ENCODE data around the gene AK2.
"Not testable (repeated sequence)": the region's sequence is repeated elsewhere in the genome, so short reads cannot be mapped to it uniquely, and the experiment has no call there.

Gene AK2

DNA sequence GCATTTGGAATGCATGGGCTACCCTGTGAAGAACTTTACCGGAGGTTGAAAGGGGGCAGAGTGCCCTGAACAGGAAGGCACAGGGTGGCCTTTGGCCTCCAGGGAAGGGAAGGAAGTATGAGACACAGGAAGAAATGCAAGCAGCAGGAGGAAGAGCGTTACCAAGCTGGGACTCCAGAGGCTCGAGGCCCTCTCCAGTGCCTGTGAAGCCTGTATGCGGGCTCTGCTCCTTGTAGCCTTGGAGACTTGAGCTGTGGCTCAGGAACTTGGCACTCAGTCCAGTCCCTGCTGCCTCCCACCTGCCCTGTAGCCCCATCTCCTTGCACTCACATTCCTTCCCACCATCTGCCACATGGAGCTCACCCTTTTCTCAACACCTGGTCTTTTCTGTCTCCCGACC, 38.6 kb downstream of the AK2 start:
- no peak for DNase-seq (ENCODE audit: low spot score)

GRCh38 chr1:32997381-32997891, 39.2 kb downstream of the AK2 start:
- no peak for DNase-seq (ENCODE audit: low spot score)

DNA sequence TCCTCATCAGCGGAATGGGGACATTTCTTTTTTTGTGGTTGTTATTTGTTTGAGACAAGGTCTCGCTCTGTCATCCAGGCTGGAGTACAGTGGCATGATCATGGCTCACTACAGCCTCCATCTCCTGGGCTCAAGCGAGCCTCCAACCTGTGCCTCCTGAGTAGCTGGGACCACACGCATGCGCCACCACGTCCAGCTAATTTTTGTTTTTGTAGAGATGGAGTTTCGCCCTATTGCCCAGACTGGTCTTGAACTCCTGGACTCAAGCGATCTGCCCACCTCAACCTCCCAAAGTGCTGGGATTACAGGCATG, 43.4 kb downstream of the AK2 start:
- DNase-seq (ENCODE audit: low spot score): not testable (repeated sequence)

- DNase-seq (ENCODE audit: low spot score): peak; percentile 62
These were observed 44.0 kb downstream of the AK2 start for GRCh38 chr1:32992489-32993323.

DNA sequence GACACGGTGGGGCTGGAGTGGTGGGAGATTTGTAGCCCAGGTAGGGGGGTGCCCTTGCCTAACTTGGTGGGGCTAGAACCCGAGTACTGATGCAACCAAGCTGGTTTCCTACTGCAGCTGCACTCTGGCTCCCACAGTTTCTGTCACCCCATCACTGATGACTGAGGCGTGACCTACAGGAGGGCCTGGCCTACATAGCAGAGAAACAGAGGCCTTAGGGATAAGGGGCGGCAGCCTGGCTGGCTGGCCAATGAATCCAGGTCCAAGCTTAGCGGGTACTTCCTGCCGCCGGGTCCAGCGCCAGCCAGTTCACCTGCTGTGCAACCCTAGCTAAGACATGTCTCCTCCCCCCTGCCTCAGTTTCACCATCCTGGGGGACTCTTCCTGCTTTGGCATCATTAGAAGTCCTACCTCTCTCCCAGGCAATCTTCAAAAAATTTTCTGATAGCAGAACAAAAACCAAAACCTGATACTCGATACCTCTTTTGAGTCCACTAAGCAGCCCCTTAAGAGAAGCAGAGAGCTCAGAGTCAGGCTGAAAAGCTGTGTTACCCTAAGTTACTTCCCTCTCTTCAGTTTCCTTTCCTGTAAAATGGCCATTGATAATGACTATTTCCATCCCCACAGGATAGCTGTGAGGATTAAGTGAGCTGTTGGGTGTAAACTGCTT, 44.7 kb downstream of the AK2 start:
- no peak for DNase-seq (ENCODE audit: low spot score)

DNA sequence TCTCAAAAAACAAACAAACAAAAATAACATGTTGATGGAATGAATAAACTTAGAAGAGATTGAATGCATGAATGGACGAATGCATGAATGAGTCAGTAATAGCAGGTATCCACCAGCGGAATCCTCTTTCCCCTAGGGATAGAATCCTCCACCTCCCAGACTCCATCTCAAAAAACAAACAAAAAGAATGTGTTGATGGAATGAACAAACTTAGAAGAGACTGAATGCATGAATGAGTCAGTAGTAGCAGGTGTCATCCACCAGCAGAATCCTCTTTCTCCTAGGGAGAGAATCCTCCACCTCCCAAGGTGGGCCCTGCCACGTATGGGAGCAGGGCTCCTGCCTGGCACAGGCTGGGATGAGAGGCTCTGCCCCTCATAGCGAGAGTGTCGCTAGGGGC, 45.3 kb downstream of the AK2 start:
- DNase-seq (ENCODE audit: low spot score): no peak

DNA sequence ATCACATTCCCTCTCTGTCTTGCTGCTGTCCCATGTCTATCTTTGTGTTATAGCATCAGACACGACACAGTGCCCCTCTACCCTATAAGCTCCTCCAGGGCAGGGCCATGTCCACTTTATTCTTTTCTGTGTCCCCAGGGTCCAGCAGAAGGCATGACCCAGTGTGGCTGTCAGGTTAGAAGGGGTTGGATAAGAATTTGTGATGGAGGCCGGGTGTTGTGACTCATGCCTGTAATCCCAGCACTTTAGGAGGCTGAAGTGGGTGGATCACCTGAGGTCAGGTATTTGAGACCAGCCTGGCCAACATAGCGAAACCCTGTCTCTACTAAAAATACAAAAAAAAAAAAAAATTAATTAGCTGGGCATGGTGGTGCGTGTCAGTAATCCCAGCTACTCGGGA, 45.8 kb downstream of the AK2 start:
- DNase-seq (ENCODE audit: low spot score): no peak

DNA sequence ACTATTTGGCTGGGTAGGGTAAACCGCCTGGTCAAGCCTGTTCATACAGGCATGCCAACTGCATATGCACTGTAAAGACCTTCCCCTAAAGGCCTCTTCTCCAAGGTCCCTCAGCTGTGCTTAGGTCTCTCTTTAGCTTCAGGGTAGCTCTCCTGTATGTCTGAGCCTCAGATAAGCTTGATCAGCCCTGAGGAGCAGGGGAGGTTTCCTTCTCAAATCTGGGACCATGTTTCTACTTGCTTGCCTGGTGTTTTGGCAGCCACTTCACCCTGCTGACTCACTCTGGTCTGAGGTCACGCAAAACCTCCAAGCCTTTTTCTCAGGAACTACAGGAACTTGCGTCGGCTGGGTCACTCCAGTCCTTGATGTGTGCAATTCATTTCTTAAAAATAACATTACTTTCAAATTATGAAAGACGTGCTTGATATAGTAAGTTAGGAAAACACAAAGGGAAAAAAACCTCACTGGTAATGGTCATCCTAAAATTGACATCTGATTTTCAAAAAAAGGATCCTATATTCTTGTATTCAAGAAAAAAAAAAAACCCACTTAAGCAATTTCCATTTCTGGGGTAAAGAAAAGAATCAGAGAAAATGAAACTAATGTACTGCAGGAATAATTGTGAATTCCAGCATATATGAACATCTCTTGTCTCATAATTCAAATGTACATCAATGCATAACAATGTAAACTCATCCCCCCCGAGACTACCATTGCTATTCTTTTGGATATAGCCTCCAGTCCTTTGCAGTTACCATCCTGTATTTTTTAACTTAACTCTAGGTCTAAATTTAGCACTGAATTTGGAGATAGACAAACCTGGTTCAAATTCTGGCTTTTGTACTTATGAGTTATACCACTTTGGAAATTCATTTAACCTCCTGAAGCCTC, 47.3 kb downstream of the AK2 start:
- peak; percentile 34 for DNase-seq (ENCODE audit: low spot score)

DNA sequence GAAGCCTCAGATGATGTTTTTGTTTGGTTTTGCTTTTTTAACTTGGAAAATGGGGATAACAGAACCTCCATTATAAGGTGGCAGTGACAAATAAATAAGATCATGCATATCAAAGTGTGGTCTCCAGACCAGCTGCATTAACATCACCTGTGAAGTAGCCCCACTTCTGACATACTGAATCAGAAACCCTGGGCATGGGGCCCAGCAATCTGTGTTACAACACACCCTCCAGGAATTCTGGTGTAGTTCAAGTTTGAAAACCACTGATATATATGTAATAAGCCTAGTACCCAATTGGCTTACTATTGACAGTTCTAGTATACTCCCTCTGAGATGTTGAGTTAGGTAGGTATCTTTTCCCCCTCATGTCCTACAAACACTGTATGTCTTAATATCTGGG, 48.0 kb downstream of the AK2 start:
- DNase-seq (ENCODE audit: low spot score): no peak

DNA sequence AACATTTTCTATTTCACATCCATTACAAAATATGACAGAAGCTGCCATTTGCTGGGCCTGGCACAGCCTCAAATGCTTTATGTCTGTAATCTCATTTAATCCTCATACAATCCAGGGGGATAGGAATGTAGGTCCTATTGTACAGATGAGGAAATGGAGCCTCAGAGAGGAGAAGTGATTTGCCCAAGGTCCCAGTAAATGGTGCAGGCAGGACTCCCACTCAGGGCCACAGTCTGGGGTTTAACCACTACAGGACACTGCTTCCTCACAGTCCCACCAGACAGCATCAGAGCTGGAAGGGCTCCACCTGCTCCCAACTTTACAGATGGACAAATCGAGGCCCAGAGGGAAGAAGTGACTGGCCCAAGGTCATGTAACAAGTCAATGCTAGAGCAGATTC, 51.5 kb downstream of the AK2 start:
- DNase-seq (ENCODE audit: low spot score): no peak

DNA sequence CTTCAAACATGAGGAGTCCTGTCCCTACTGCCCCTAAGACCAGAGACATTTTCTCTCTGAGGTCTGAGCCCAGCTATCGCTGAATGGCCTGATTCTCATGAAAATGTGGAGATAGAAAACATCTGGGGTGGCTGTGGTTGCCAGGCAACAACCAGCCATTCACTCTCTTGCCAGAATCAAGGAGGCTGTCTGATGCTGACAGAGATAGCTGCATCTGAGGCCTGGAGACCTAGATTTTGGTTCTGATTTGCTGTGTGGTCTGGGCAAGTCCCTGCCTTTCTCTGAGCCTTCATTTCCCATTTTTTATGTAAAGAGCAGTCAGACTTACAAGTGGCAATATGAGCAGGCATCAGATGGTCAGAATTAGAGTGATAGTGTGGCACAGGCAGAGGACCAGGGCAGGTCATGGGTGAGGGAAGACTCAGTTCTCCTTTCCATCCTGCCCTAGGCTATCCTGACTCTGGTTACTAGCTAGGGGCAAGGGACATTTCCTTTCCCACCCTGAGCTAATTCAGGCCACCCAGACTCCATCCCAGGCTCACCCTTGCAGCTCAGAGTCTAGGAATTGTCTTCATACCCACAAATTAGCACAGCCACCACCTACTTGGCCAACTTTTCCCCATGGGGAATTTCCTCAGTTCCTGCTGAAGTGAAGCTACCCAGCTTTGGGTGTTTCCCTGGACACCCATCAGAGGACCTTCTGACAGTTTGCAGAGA, 52.1 kb downstream of the AK2 start:
- DNase-seq (ENCODE audit: low spot score): peak; percentile 76

DNA sequence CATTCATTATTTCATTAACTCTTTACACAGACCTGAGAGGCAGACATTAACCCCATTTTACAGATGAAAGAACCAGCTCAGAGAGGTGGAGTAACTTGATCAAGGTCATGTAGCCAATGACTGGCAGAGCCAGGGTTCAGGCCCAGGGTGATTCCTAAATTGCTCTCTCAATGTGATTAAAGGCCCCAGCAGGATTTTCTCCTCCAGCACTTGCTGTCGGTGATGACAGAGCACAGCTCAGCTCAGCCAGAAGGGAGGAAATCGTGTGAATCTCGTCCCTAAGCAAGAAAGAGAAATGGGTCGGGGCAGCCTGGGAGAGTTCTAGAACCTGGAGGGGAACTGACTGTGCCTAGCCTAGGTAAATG, 52.6 kb downstream of the AK2 start:
- no peak for DNase-seq (ENCODE audit: low spot score)

GRCh38 chr1:32983020-32983419, 53.7 kb downstream of the AK2 start:
- no peak for DNase-seq (ENCODE audit: low spot score)

GRCh38 chr1:32981003-32981901, 55.4 kb downstream of the AK2 start:
- DNase-seq (ENCODE audit: low spot score): peak; percentile 84

DNA sequence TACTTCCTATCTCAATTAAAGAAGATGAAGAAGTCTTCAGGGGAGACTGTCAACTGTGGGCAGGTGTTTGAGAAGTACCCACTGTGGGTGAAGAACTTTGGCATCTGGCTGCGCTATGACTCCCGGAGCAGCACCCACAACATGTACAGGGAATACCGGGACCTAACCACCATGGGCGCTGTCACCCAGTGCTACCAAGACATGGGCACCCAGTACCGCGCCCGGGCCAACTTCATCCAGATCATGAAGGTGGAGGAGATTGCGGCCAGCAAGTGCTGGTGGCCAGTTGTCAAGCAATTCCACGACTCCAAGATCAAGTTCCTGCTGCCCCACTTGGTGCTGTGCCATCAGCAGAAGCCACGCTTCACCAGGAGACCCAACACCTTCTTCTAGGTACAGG, 56.6 kb downstream of the AK2 start:
- no peak for DNase-seq (ENCODE audit: low spot score)

DNA sequence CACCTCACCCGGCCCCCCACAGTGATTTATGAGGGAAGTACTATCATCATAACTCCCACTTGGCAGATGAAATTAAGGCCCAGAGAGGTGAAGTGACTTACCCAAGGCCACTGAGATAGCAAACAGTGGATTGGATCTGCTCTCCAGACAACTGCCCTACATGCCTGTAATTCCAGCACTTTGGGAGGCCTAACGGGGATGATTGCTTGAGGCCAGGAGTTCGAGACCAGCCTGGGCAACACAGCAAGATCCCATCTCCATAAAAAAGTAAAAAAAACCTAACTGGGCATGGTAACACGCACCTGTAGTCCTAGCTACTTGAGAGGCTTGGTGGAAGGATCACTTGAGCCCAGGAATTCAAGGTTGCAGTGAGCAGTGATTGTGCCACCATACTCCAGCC, 57.8 kb downstream of the AK2 start:
- DNase-seq (ENCODE audit: low spot score): no peak

DNA sequence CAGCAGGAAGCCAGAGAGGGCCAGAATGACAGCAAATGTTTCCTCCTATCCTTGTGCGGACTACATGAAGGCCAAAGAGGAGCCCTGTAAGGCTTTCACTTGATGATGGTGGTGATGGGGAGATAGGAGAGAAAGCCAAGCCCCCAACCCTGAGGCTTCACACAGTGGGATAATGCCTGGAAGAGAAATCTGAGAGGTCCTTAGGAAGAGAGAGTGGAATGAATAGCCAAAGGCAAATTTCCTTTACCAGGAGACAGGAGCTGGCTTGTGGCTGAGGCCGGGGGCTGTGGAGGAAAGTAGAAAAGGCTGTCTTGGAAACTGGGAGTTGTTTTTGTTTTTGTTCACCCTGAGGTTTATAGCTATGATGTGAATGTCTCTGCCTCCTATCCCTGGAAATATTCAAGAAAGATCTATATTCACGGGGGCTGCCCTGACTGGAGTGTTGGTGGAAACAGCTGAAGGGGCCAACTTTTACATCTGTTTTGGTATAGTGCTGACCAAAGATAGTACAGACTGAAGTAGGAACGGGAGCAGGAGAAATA, 59.1 kb downstream of the AK2 start:
- DNase-seq (ENCODE audit: low spot score): no peak

- not testable (repeated sequence) for DNase-seq (ENCODE audit: low spot score)
These were observed 61.6 kb downstream of the AK2 start for GRCh38 chr1:32975055-32975454.

- DNase-seq (ENCODE audit: low spot score): not testable (repeated sequence)
These were observed 63.2 kb downstream of the AK2 start for GRCh38 chr1:32973458-32973857.

DNA sequence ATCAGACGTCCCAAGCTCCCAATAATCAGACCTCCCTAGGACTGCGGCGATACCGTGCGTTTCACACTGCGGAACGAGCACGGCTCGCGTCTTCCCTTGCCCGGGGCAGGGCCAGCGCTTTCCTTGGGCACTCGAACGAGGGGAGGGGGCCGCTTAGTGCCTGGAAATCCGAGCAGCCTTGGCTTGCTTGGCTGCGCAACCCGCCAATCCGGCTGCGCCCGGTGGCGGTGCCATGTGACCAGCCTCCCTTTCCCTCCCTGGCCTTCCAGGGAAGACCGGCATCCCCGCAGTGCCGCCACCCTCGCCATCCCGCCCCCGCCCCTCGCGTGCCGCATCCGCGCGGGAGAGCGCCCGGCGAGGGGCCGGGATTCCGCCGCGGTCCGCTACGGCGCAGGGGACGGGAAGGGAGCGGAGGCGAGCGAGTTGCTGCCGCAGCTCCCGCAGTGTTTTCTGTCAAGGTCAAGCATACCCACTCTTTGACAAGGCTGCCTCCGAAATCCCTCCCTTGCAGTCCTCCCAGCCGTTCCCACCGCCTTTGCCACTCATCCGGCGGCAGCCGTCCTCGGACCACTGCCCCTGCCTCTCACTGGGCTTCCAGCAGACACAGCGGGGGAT, 63.8 kb downstream of the AK2 start:
- DNase-seq (ENCODE audit: low spot score): no peak

All from CD4-positive, alpha-beta T cell treated with Interleukin-15 for 4 hours (primary cell).